Liver (tissue), 9 donors: Measurements from ENCODE around the gene MALRD1. TPM values are rescaled to one million over a fixed set of nuclear protein-coding genes. Genes with fewer than 3 reads are reported as not detected.

Source experiments
- DNase-seq: peaks from one replicate; pipeline ENCODE4 v3.0.0-alpha.2; 2017; ENCODE audit warnings: low spot score
- H3K27ac ChIP-seq, 2 donors: one replicate each; pipeline ENCODE4 v1.7.0; 2013; ENCODE audit warnings: inconsistent platforms in 2 of 2, low read length in 2 of 2, control low read depth in 1 of 2, low read depth in 1 of 2, mild to moderate bottlenecking in 1 of 2
- H3K27me3 ChIP-seq, 4 donors: one replicate each; pipeline versions ENCODE4 v1.6.1 to v1.7.0; 2013; ENCODE audit warnings: low read length in 3 of 4, inconsistent platforms in 1 of 4, mild to moderate bottlenecking in 1 of 4, moderate library complexity in 1 of 4; ENCODE audit not compliant: control insufficient read depth in 4 of 4, insufficient read depth in 4 of 4
- H3K36me3 ChIP-seq, 4 donors: one replicate each; pipeline versions ENCODE4 v1.6.1 to v1.7.0; 2013; ENCODE audit warnings: low read length in 3 of 4, mild to moderate bottlenecking in 3 of 4, low read depth in 1 of 4, moderate library complexity in 1 of 4; ENCODE audit not compliant: control insufficient read depth in 4 of 4, insufficient read depth in 3 of 4
- H3K4me1 ChIP-seq, 4 donors: one replicate each; pipeline versions ENCODE4 v1.6.1 to v1.7.0; 2013; ENCODE audit warnings: low read length in 3 of 4, mild to moderate bottlenecking in 3 of 4, moderate library complexity in 1 of 4; ENCODE audit not compliant: control insufficient read depth in 4 of 4, insufficient read depth in 4 of 4
- H3K4me3 ChIP-seq, 3 donors: one replicate each; pipeline versions ENCODE4 v1.6.1 to v1.7.0; 2013; ENCODE audit warnings: low read length in 3 of 3, control low read depth in 1 of 3, low read depth in 1 of 3, mild to moderate bottlenecking in 1 of 3
- H3K9ac ChIP-seq, 2 donors: one replicate each; pipeline ENCODE4 v1.7.0; 2013; ENCODE audit warnings: low read length in 2 of 2, mild to moderate bottlenecking in 2 of 2, moderate library complexity in 2 of 2, control low read depth in 1 of 2, low read depth in 1 of 2
- H3K9me3 ChIP-seq, 4 donors: one replicate each; pipeline versions ENCODE4 v1.6.1 to v1.7.0; 2013; ENCODE audit warnings: low read length in 3 of 4; ENCODE audit not compliant: control insufficient read depth in 4 of 4
- EGR1 ChIP-seq, 2 donors: IDR thresholded peaks; 2 replicates each; pipeline ENCODE4 v1.6.1; 2016 to 2018; ENCODE audit warnings: antibody characterized with exemption in 2 of 2, low read depth in 2 of 2
- FOXA1 ChIP-seq: IDR thresholded peaks from 2 replicates; pipeline ENCODE4 v1.6.1; 2016; ENCODE audit warnings: antibody characterized with exemption
- FOXA2 ChIP-seq: IDR thresholded peaks from 2 replicates; pipeline ENCODE4 v1.6.1; 2016; ENCODE audit warnings: antibody characterized with exemption
- GABPA ChIP-seq, 2 donors: IDR thresholded peaks in 1 of 2; conservative IDR thresholded peaks in 1 of 2; 2 replicates each; pipeline ENCODE4 v1.6.1; 2016; ENCODE audit warnings: antibody characterized with exemption in 2 of 2, mild to moderate bottlenecking in 1 of 2, moderate library complexity in 1 of 2
- HNF4A ChIP-seq, 2 donors: conservative IDR thresholded peaks; 2 replicates each; pipeline ENCODE4 v1.6.1; 2016; ENCODE audit warnings: antibody characterized with exemption in 2 of 2, mild to moderate bottlenecking in 2 of 2
- HNF4G ChIP-seq: IDR thresholded peaks from 2 replicates; pipeline ENCODE4 v1.6.1; 2016; ENCODE audit warnings: antibody characterized with exemption
- JUND ChIP-seq, 2 donors: IDR thresholded peaks; 2 replicates each; pipeline ENCODE4 v1.6.1; 2016; ENCODE audit warnings: antibody characterized with exemption in 2 of 2
- NR2F2 ChIP-seq: IDR thresholded peaks from 2 replicates; pipeline ENCODE4 v1.6.1; 2016; ENCODE audit warnings: antibody characterized with exemption
- RAD21 ChIP-seq, 2 donors: IDR thresholded peaks; 2 replicates each; pipeline ENCODE4 v1.6.1; 2016; ENCODE audit warnings: antibody characterized with exemption in 2 of 2, mild to moderate bottlenecking in 2 of 2
- RXRA ChIP-seq, 2 donors: IDR thresholded peaks; 2 replicates each; pipeline ENCODE4 v1.6.1; 2017 to 2018; ENCODE audit warnings: antibody characterized with exemption in 2 of 2, mild to moderate bottlenecking in 1 of 2
- SP1 ChIP-seq: IDR thresholded peaks from 2 replicates; pipeline ENCODE4 v1.6.1; 2018; ENCODE audit warnings: antibody characterized with exemption, mild to moderate bottlenecking
- TAF1 ChIP-seq: conservative IDR thresholded peaks from 2 replicates; pipeline ENCODE4 v1.6.1; 2016; ENCODE audit warnings: antibody characterized with exemption, mild to moderate bottlenecking
- YY1 ChIP-seq: IDR thresholded peaks from 2 replicates; pipeline ENCODE4 v1.6.1; 2016; ENCODE audit warnings: antibody characterized with exemption, mild to moderate bottlenecking
- WGBS: extraction: QIAGEN DNeasy Blood & Tissue Kit; methylation state at CpG from one replicate; pipeline ENCODE4 v1.1.7; 2013; 5-methylcytosine and 5-hydroxymethylcytosine counted together
- polyA plus RNA-seq, 2 donors: library from polyadenylated mRNA; stranded (reverse) in 1 of 2; unstranded in 1 of 2; fragments of 200-250 nt in 1 of 2; fragments of >200 nt in 1 of 2; fragmentation: Nextera tagmentation in 1 of 2; extraction: Ambion mirVana in 1 of 2; gene quantifications; one replicate each; pipeline versions ENCODE4 v1.2.1 to v1.2.3, GENCODE V29; 2013 to 2015
- total RNA-seq, 2 donors: library from RNA; depleted of rRNA; stranded (reverse); fragments of >200 nt; gene quantifications; one replicate each; pipeline ENCODE4 v1.2.3, GENCODE V29; 2014
- TF ChIP-seq, protein P1 (sequence below): fragments of 150-350 bp; IDR thresholded peaks from 2 replicates; pipeline ENCODE4 v1.5.1; 2017; ENCODE audit warnings: improper control_type of control experiment, low read depth, low read length; ENCODE audit not compliant: missing input control
- TF ChIP-seq, protein P2 (sequence below): IDR thresholded peaks from 2 replicates; pipeline ENCODE4 v1.6.1; 2016; ENCODE audit warnings: antibody characterized with exemption, mild to moderate bottlenecking
- TF ChIP-seq, protein P3 (sequence below): IDR thresholded peaks from 2 replicates; pipeline ENCODE4 v1.6.1; 2016; ENCODE audit warnings: antibody characterized with exemption
- TF ChIP-seq, protein P4 (sequence below): IDR thresholded peaks from 2 replicates; pipeline ENCODE4 v1.6.1; 2016; ENCODE audit warnings: antibody characterized with exemption
- TF ChIP-seq, protein P5 (sequence below): IDR thresholded peaks from 2 replicates; pipeline ENCODE4 v1.6.1; 2016; ENCODE audit warnings: antibody characterized with exemption
- donor health status: healthy.
- donor health status: healthy.
- donor health status: healthy.
- donor health status: healthy.
- donor health status: healthy.

The MALRD1 gene
- total and polyA plus RNA-seq, 4 donors: 0.37 to 0.59 TPM; not detected in 2

DNA sequence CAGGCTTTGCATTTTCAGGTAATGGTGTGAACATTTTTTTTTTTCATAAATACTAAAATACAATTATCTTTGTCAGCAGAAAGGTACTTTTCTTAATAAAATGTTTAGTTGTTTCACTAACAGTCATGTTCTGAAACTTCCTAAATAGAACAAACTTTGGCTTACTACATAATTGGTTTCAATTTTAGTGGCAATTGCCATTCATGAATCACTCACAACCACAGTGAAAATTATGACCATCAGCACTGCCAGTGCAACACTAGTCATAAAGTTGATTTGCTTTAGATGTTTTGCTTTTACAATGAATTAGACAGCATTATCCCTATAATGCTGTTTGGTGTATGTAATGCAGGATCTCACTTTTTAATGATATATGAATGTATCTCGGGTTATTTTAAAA is 470.0 kb downstream of the MALRD1 start:
- H3K9ac ChIP-seq: no peak overlapping the region
- H3K36me3 ChIP-seq: no peaks in the 10 kb centered on the region
- no peak overlapping the region for H3K4me3 ChIP-seq
- H3K4me1 ChIP-seq: no peaks in the 10 kb centered on the region
- DNase-seq: no peak
- H3K27ac ChIP-seq: no peak overlapping the region
- WGBS: 84% methylated on average over 1 of the region's 1 CpG
- peaks cover 0 to 11% (median 2%) of the 10 kb centered on the region in 4 donors for H3K9me3 ChIP-seq
- TF ChIP-seq, protein P1, sequence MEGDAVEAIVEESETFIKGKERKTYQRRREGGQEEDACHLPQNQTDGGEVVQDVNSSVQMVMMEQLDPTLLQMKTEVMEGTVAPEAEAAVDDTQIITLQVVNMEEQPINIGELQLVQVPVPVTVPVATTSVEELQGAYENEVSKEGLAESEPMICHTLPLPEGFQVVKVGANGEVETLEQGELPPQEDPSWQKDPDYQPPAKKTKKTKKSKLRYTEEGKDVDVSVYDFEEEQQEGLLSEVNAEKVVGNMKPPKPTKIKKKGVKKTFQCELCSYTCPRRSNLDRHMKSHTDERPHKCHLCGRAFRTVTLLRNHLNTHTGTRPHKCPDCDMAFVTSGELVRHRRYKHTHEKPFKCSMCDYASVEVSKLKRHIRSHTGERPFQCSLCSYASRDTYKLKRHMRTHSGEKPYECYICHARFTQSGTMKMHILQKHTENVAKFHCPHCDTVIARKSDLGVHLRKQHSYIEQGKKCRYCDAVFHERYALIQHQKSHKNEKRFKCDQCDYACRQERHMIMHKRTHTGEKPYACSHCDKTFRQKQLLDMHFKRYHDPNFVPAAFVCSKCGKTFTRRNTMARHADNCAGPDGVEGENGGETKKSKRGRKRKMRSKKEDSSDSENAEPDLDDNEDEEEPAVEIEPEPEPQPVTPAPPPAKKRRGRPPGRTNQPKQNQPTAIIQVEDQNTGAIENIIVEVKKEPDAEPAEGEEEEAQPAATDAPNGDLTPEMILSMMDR: no peak
- TF ChIP-seq, protein P2, sequence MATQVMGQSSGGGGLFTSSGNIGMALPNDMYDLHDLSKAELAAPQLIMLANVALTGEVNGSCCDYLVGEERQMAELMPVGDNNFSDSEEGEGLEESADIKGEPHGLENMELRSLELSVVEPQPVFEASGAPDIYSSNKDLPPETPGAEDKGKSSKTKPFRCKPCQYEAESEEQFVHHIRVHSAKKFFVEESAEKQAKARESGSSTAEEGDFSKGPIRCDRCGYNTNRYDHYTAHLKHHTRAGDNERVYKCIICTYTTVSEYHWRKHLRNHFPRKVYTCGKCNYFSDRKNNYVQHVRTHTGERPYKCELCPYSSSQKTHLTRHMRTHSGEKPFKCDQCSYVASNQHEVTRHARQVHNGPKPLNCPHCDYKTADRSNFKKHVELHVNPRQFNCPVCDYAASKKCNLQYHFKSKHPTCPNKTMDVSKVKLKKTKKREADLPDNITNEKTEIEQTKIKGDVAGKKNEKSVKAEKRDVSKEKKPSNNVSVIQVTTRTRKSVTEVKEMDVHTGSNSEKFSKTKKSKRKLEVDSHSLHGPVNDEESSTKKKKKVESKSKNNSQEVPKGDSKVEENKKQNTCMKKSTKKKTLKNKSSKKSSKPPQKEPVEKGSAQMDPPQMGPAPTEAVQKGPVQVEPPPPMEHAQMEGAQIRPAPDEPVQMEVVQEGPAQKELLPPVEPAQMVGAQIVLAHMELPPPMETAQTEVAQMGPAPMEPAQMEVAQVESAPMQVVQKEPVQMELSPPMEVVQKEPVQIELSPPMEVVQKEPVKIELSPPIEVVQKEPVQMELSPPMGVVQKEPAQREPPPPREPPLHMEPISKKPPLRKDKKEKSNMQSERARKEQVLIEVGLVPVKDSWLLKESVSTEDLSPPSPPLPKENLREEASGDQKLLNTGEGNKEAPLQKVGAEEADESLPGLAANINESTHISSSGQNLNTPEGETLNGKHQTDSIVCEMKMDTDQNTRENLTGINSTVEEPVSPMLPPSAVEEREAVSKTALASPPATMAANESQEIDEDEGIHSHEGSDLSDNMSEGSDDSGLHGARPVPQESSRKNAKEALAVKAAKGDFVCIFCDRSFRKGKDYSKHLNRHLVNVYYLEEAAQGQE: no peak
- TF ChIP-seq HNF4A (conservative IDR thresholded peaks at IDR 0.05) (no peak), FOXA2 (no peak), GABPA (IDR thresholded peaks at IDR 0.05 in 1 of 2, conservative IDR thresholded peaks at IDR 0.05 in 1 of 2) (no peak), YY1 (no peak), FOXA1 (no peak), HNF4G (no peak), TAF1 (no peak), EGR1 (IDR thresholded peaks at IDR 0.05; ENCODE audit: low read depth in 2 of 2) (no peak), RXRA (IDR thresholded peaks at IDR 0.05) (no peak), SP1 (no peak), NR2F2 (no peak), JUND (IDR thresholded peaks at IDR 0.05) (no peak), RAD21 (IDR thresholded peaks at IDR 0.05) (no peak)
- TF ChIP-seq, protein P3, sequence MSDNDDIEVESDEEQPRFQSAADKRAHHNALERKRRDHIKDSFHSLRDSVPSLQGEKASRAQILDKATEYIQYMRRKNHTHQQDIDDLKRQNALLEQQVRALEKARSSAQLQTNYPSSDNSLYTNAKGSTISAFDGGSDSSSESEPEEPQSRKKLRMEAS: no peak
- TF ChIP-seq, protein P4, sequence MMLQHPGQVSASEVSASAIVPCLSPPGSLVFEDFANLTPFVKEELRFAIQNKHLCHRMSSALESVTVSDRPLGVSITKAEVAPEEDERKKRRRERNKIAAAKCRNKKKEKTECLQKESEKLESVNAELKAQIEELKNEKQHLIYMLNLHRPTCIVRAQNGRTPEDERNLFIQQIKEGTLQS: no peak
- TF ChIP-seq, protein P5, sequence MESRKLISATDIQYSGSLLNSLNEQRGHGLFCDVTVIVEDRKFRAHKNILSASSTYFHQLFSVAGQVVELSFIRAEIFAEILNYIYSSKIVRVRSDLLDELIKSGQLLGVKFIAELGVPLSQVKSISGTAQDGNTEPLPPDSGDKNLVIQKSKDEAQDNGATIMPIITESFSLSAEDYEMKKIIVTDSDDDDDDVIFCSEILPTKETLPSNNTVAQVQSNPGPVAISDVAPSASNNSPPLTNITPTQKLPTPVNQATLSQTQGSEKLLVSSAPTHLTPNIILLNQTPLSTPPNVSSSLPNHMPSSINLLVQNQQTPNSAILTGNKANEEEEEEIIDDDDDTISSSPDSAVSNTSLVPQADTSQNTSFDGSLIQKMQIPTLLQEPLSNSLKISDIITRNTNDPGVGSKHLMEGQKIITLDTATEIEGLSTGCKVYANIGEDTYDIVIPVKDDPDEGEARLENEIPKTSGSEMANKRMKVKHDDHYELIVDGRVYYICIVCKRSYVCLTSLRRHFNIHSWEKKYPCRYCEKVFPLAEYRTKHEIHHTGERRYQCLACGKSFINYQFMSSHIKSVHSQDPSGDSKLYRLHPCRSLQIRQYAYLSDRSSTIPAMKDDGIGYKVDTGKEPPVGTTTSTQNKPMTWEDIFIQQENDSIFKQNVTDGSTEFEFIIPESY: no peak
- no peaks in the 10 kb centered on the region for H3K27me3 ChIP-seq
